IMR-90 (cell line): Measurements from ENCODE around the gene GJB3. TPM values are rescaled to one million over a fixed set of nuclear protein-coding genes. Genes with fewer than 3 reads are reported as not detected.

ENCODE experiments used
- ATAC-seq: fragments of 200-7000 bp; cut with Tn5 transposase; 2 replicates; pipeline ENCODE4 v1.9.1; 2020; ENCODE audit warnings: low read depth, mild to moderate bottlenecking, moderate library complexity
- BruUV-seq: library from RNA; stranded (reverse); fragments of 400-500 nt; replicated peaks from 2 replicates; lab custom pipeline; 2021; lab: Mats Ljungman, UMichigan
- CTCF ChIA-PET: fragments of 300-600 bp; formaldehyde crosslinking; extraction: SDS; loops from one replicate; lab custom pipeline; 2021; ENCODE audit warnings: antibody characterized with exemption; lab: Yijun Ruan, JAX
- POLR2A ChIA-PET: fragments of 300-600 bp; sonication (Branson Sonifier 250); formaldehyde crosslinking; loops from one replicate; lab custom pipeline; 2022; ENCODE audit warnings: antibody characterized with exemption; ENCODE audit not compliant: unreplicated experiment; lab: Charles Lee
- DNase-seq: peaks from one replicate; pipeline ENCODE4 v3.0.0; 2013
- H2AFZ ChIP-seq: replicated peaks from 2 replicates; pipeline ENCODE3; 2013; ENCODE audit warnings: low read length, mild to moderate bottlenecking; ENCODE audit not compliant: poor library complexity
- H2AK5ac ChIP-seq: 2 replicates; pipeline ENCODE4 v1.6.1; 2013; ENCODE audit warnings: low read depth, low read length, inconsistent platforms
- H2AK9ac ChIP-seq: replicated peaks from 2 replicates; pipeline ENCODE3; 2013; ENCODE audit warnings: mild to moderate bottlenecking, low read depth, low read length, moderate library complexity; ENCODE audit not compliant: poor library complexity
- H2BK120ac ChIP-seq: 2 replicates; pipeline ENCODE4 v1.6.1; 2013; ENCODE audit warnings: low read depth, low read length, inconsistent platforms
- H2BK15ac ChIP-seq: 3 replicates; pipeline ENCODE4 v1.6.1; 2013; ENCODE audit warnings: low read depth, low read length, inconsistent platforms
- H2BK20ac ChIP-seq: 2 replicates; pipeline ENCODE4 v1.6.1; 2013; ENCODE audit warnings: low read depth, mild to moderate bottlenecking, inconsistent platforms, low read length, moderate library complexity
- H2BK5ac ChIP-seq: 2 replicates; pipeline ENCODE4 v1.6.1; 2013; ENCODE audit warnings: mild to moderate bottlenecking, low read depth, low read length, inconsistent platforms; ENCODE audit not compliant: poor library complexity, severe bottlenecking
- H3K14ac ChIP-seq: replicated peaks from 2 replicates; pipeline ENCODE4 v1.6.1; 2013; ENCODE audit warnings: low read depth, low read length, inconsistent platforms
- H3K18ac ChIP-seq: 2 replicates; pipeline ENCODE4 v1.6.1; 2013; ENCODE audit warnings: low read depth, low read length, control low read depth
- H3K23ac ChIP-seq: 2 replicates; pipeline ENCODE4 v1.6.1; 2013; ENCODE audit warnings: low read depth, low read length, inconsistent platforms
- H3K27ac ChIP-seq: 2 replicates; pipeline ENCODE4 v1.5.1; 2013; ENCODE audit warnings: mild to moderate bottlenecking, control low read depth, low read length; ENCODE audit not compliant: insufficient read depth
- H3K27me3 ChIP-seq: 2 replicates; pipeline ENCODE4 v1.6.1; 2013; ENCODE audit warnings: low read length; ENCODE audit not compliant: control insufficient read depth, insufficient read depth
- H3K36me3 ChIP-seq: 2 replicates; pipeline ENCODE4 v1.6.1; 2013; ENCODE audit warnings: low read length, mixed read lengths; ENCODE audit not compliant: control insufficient read depth, insufficient read depth
- H3K4ac ChIP-seq: 2 replicates; pipeline ENCODE4 v1.6.1; 2013; ENCODE audit warnings: low read depth, low read length, inconsistent platforms
- H3K4me1 ChIP-seq: 2 replicates; pipeline ENCODE4 v1.6.1; 2013; ENCODE audit warnings: low read length, mixed read lengths; ENCODE audit not compliant: control insufficient read depth, insufficient read depth
- H3K4me2 ChIP-seq: 2 replicates; pipeline ENCODE4 v1.6.1; 2013; ENCODE audit warnings: low read depth, mild to moderate bottlenecking, control low read depth, low read length, moderate library complexity
- H3K4me3 ChIP-seq: 2 replicates; pipeline ENCODE4 v1.5.1; 2013; ENCODE audit warnings: low read depth, mild to moderate bottlenecking, control low read depth, low read length, moderate library complexity; ENCODE audit not compliant: insufficient read depth
- H3K56ac ChIP-seq: 2 replicates; pipeline ENCODE4 v1.6.1; 2013; ENCODE audit warnings: low read length, inconsistent platforms; ENCODE audit not compliant: insufficient read depth; ENCODE audit errors: extremely low read depth
- H3K79me1 ChIP-seq, 2 experiments: 2 replicates each; pipeline ENCODE4 v1.6.1; 2013; ENCODE audit warnings: low read length in 2 of 2, inconsistent platforms in 1 of 2, low read depth in 1 of 2
- H3K9ac ChIP-seq: 2 replicates; pipeline ENCODE4 v1.6.1; 2013; ENCODE audit warnings: low read depth, low read length, control low read depth
- H3K9me1 ChIP-seq: 2 replicates; pipeline ENCODE4 v1.6.1; 2013; ENCODE audit warnings: low read length, inconsistent platforms; ENCODE audit not compliant: insufficient read depth
- H3K9me3 ChIP-seq: 2 replicates; pipeline ENCODE4 v1.6.1; 2013; ENCODE audit warnings: low read length; ENCODE audit not compliant: control insufficient read depth, insufficient read depth
- H4K20me1 ChIP-seq: 2 replicates; pipeline ENCODE4 v1.6.1; 2013; ENCODE audit warnings: low read length, inconsistent platforms; ENCODE audit not compliant: insufficient read depth
- H4K5ac ChIP-seq: 2 replicates; pipeline ENCODE4 v1.6.1; 2013; ENCODE audit warnings: mild to moderate bottlenecking, low read depth, low read length, control low read depth
- H4K8ac ChIP-seq, 2 experiments: 2 replicates each; pipeline ENCODE4 v1.6.1; 2013; ENCODE audit warnings: low read depth in 2 of 2, low read length in 2 of 2, control low read depth in 1 of 2, inconsistent platforms in 1 of 2
- H4K91ac ChIP-seq: 2 replicates; pipeline ENCODE4 v1.6.1; 2013; ENCODE audit warnings: low read depth, low read length, inconsistent platforms; ENCODE audit not compliant: insufficient read depth
- BHLHE40 ChIP-seq: fragments of 150-350 bp; IDR thresholded peaks from 2 replicates; pipeline ENCODE4 v1.6.1; 2016; ENCODE audit warnings: mild to moderate bottlenecking, low read depth, low read length
- CEBPB ChIP-seq: IDR thresholded peaks from 2 replicates; pipeline ENCODE4 v1.6.1; 2012; ENCODE audit warnings: low read depth, low read length, improper control_type of control experiment
- CHD1 ChIP-seq: IDR thresholded peaks from 2 replicates; pipeline ENCODE4 v1.6.1; 2012; ENCODE audit warnings: low read depth, low read length, improper control_type of control experiment
- CTCF ChIP-seq: conservative IDR thresholded peaks from 2 replicates; pipeline ENCODE4 v1.5.1; 2012; ENCODE audit warnings: mild to moderate bottlenecking, low read depth, low read length, improper control_type of control experiment
- ELK1 ChIP-seq: fragments of 150-350 bp; IDR thresholded peaks from 2 replicates; pipeline ENCODE4 v1.6.1; 2016; ENCODE audit warnings: low read depth, mild to moderate bottlenecking, low read length, moderate library complexity, borderline replicate concordance
- FOS ChIP-seq: fragments of 150-350 bp; IDR thresholded peaks from 2 replicates; pipeline ENCODE4 v1.6.1; 2016; ENCODE audit warnings: low read depth, low read length
- MAFK ChIP-seq: IDR thresholded peaks from 2 replicates; pipeline ENCODE4 v1.6.1; 2012; ENCODE audit warnings: low read depth, low read length, improper control_type of control experiment
- MAZ ChIP-seq: IDR thresholded peaks from 2 replicates; pipeline ENCODE4 v1.6.1; 2012; ENCODE audit warnings: low read depth, mild to moderate bottlenecking, low read length, improper control_type of control experiment, moderate library complexity, borderline replicate concordance
- MXI1 ChIP-seq: IDR thresholded peaks from 2 replicates; pipeline ENCODE4 v1.6.1; 2012; ENCODE audit warnings: low read depth, mild to moderate bottlenecking, low read length, moderate library complexity, borderline replicate concordance
- NFE2L2 ChIP-seq: fragments of 150-350 bp; IDR thresholded peaks from 2 replicates; pipeline ENCODE4 v1.6.1; 2016; ENCODE audit warnings: low read depth, mild to moderate bottlenecking, low read length
- RAD21 ChIP-seq: IDR thresholded peaks from 2 replicates; pipeline ENCODE4 v1.6.1; 2012; ENCODE audit warnings: low read length, improper control_type of control experiment
- RCOR1 ChIP-seq: IDR thresholded peaks from 2 replicates; pipeline ENCODE4 v1.6.1; 2012; ENCODE audit warnings: mild to moderate bottlenecking, low read length, improper control_type of control experiment; ENCODE audit not compliant: insufficient replicate concordance
- RFX5 ChIP-seq: IDR thresholded peaks from 2 replicates; pipeline ENCODE4 v1.8.0; 2012; ENCODE audit warnings: low read depth, mild to moderate bottlenecking, low read length, moderate library complexity
- SMC3 ChIP-seq: fragments of 150-350 bp; IDR thresholded peaks from 2 replicates; pipeline ENCODE4 v1.6.1; 2016; ENCODE audit warnings: low read depth, mild to moderate bottlenecking, antibody characterized with exemption, low read length, moderate library complexity
- WGBS, 2 experiments: methylation state at CpG; one replicate each; pipeline versions ENCODE4 v1.1.5 to v1.1.7; 2013; ENCODE audit warnings: missing lambda C conversion rate in 2 of 2; ENCODE audit not compliant: insufficient read length in 1 of 2; ENCODE audit errors: extremely low coverage in 2 of 2; 5-methylcytosine and 5-hydroxymethylcytosine counted together
- dilution Hi-C: fragments of 300-500 bp; cut with HindIII; formaldehyde crosslinking; loops from one replicate; pipeline ENCODE4 v1.14.3; 2018; ENCODE audit warnings: low sequenced_read_pairs; ENCODE audit not compliant: unreplicated experiment
- in situ Hi-C: fragments of 300-500 bp; cut with MboI; formaldehyde crosslinking; loops from 3 replicates; pipeline ENCODE4 v1.14.3; 2019; ENCODE audit warnings: low sequenced_read_pairs, inconsistent platforms, mixed read lengths
- intact Hi-C: fragments of 100-400 bp; cut with micrococcal nuclease; formaldehyde crosslinking; loops from 2 replicates; pipeline ENCODE4 v1.10.0; 2022
- polyA plus RNA-seq, 3 experiments: library from polyadenylated mRNA; depleted of rRNA; stranded (reverse); fragments of >200 nt; gene quantifications; 2 replicates each; pipeline ENCODE4 v1.2.3, GENCODE V29; 2012; ENCODE audit warnings: low replicate concordance in 1 of 3
- total RNA-seq: library from RNA; depleted of rRNA; stranded (reverse); fragments of >200 nt; gene quantifications from 2 replicates; pipeline ENCODE4 v1.2.3, GENCODE V29; 2012

GJB3 gene
- total and polyA plus RNA-seq, 2 of the 4 experiments (the other 2 are of a cell fraction) = not detected

- Histone ChIP-seq H3K27me3 (no peaks in the 10 kb centered on the region; the same call in 1 of the 2 replicates), H3K56ac (no peak overlapping the region), H3K4ac (no peak overlapping the region), H3K4me3 (no peak overlapping the region), H3K36me3 (no peaks in the 10 kb centered on the region), H3K4me2 (no peak overlapping the region), H2BK120ac (no peak overlapping the region), H3K14ac (no peak overlapping the region), H3K79me1 (no peaks in the 10 kb centered on the region), H2BK20ac (no peak overlapping the region), H2BK5ac (no peak overlapping the region), H3K27ac (no peak overlapping the region), H4K5ac (no peak overlapping the region), H2AK9ac (no peak overlapping the region), H2AFZ (no peak overlapping the region), H4K91ac (no peak overlapping the region), H3K18ac (no peak overlapping the region), H2BK15ac (no peak overlapping the region), H4K8ac (no peak overlapping the region), H2AK5ac (no peak overlapping the region), H3K9me3 (no peaks in the 10 kb centered on the region), H3K9ac (no peak overlapping the region), H3K23ac (no peak overlapping the region), H4K20me1 (no peaks in the 10 kb centered on the region), H3K4me1 (no peaks in the 10 kb centered on the region), H3K9me1 (no peaks in the 10 kb centered on the region)
- intact Hi-C loops (no loop called here), in situ Hi-C loops (no loop called here), dilution Hi-C loops (no loop called here)
- ChIA-PET CTCF (no interaction called here), POLR2A (no interaction called here)
- ATAC-seq = no peak
- WGBS, 2 experiments = no CpG with 5 or more reads among the region's 4 CpGs
- TF ChIP-seq FOS = no peak
- no peak for TF ChIP-seq MAZ
- no peak for TF ChIP-seq CTCF
- no peak for TF ChIP-seq RAD21
- TF ChIP-seq RCOR1 = no peak
- TF ChIP-seq CEBPB = no peak
- no peak for TF ChIP-seq RFX5
- TF ChIP-seq NFE2L2 = no peak
- no peak for TF ChIP-seq MXI1
- TF ChIP-seq ELK1 = no peak
- no peak for TF ChIP-seq CHD1
- no peak for TF ChIP-seq BHLHE40
- TF ChIP-seq MAFK = no peak
- no peak for TF ChIP-seq SMC3
- no TSS peak for BruUV-seq
- DNase-seq = no peak
Observed at GRCh38 chr1:34758751-34759150, 22.3 kb upstream of the GJB3 start.
